ENCODE data around the gene DAAM1.

- TF ChIP-seq TAF1 (IDR thresholded peaks at IDR 0.05; ENCODE audit: low read depth) = no peak
- TF ChIP-seq CTCF (IDR thresholded peaks at IDR 0.05; ENCODE audit: poor library complexity, severe bottlenecking) = no peak
- TF ChIP-seq POLR2AphosphoS5 (IDR thresholded peaks at IDR 0.05) = no peak
- TF ChIP-seq EP300 (conservative IDR thresholded peaks at IDR 0.05; ENCODE audit: poor library complexity, severe bottlenecking) = no peak
Measured at GRCh38 chr14:59181791-59182190, 6.7 kb upstream of the DAAM1 start.

All from neural cell (in vitro differentiated cells).